CD4-positive, alpha-beta T cell treated with Interleukin-15 for 4 hours (primary cell): ENCODE results near the gene PLBD1.

Source experiments
- DNase-seq: peaks from one replicate; pipeline ENCODE4 v3.0.0-alpha.2; 2020; ENCODE audit warnings: low spot score

Gene PLBD1

GRCh38 chr12:14567351-14568162 lies at the start of gene PLBD1:
PLBD1 (minus strand) TSS chr12:14567883; CDS start chr12:14567696, 187 bp downstream.
- DNase-seq, result no peak

GRCh38 chr12:14614704-14615121 lies 47.0 kb upstream of the PLBD1 start:
- DNase-seq, result peak; percentile 2

- no peak for DNase-seq
Measured at GRCh38 chr12:14613718-14614117, 46.0 kb upstream of the PLBD1 start.

- no peak for DNase-seq
Measured at GRCh38 chr12:14612898-14613445, 45.3 kb upstream of the PLBD1 start.

- no peak for DNase-seq
Measured at GRCh38 chr12:14612250-14612649, 44.6 kb upstream of the PLBD1 start.

GRCh38 chr12:14611640-14612203 lies 44.0 kb upstream of the PLBD1 start:
- DNase-seq, result no peak

GRCh38 chr12:14607568-14607967 lies 39.9 kb upstream of the PLBD1 start:
- no peak for DNase-seq

- no peak for DNase-seq
Measured at GRCh38 chr12:14605401-14605989, 37.8 kb upstream of the PLBD1 start.

GRCh38 chr12:14601692-14602478 lies 34.2 kb upstream of the PLBD1 start:
- DNase-seq, result no peak

- DNase-seq, result no peak
Measured at GRCh38 chr12:14597480-14597879, 29.8 kb upstream of the PLBD1 start.

- no peak for DNase-seq
Measured at GRCh38 chr12:14591719-14592118, 24.0 kb upstream of the PLBD1 start.

- no peak for DNase-seq
Measured at GRCh38 chr12:14589169-14590004, 21.7 kb upstream of the PLBD1 start.

- no peak for DNase-seq
Measured at GRCh38 chr12:14588571-14588970, 20.9 kb upstream of the PLBD1 start.

GRCh38 chr12:14578646-14579045 lies 11.0 kb upstream of the PLBD1 start:
- no peak for DNase-seq

- DNase-seq, result peak; percentile 2
Measured at GRCh38 chr12:14577344-14577743, 9.7 kb upstream of the PLBD1 start.

GRCh38 chr12:14576896-14577295 lies 9.2 kb upstream of the PLBD1 start:
- no peak for DNase-seq

- no peak for DNase-seq
Measured at GRCh38 chr12:14575585-14575984, 7.9 kb upstream of the PLBD1 start.

- no peak for DNase-seq
Measured at GRCh38 chr12:14573118-14573517, 5.4 kb upstream of the PLBD1 start.

GRCh38 chr12:14572401-14572800 lies 4.7 kb upstream of the PLBD1 start:
- DNase-seq, result no peak

GRCh38 chr12:14571779-14572178 lies 4.1 kb upstream of the PLBD1 start:
- no peak for DNase-seq

GRCh38 chr12:14570231-14570630 lies 2.5 kb upstream of the PLBD1 start:
- no peak for DNase-seq
